Measurements from ENCODE around the gene PTPRCAP. TPM values are rescaled to one million over a fixed set of nuclear protein-coding genes. Genes with fewer than 3 reads are reported as not detected.

PTPRCAP gene
- polyA plus RNA-seq, 1 donor from 2014 or later = 3.4 TPM

DNA sequence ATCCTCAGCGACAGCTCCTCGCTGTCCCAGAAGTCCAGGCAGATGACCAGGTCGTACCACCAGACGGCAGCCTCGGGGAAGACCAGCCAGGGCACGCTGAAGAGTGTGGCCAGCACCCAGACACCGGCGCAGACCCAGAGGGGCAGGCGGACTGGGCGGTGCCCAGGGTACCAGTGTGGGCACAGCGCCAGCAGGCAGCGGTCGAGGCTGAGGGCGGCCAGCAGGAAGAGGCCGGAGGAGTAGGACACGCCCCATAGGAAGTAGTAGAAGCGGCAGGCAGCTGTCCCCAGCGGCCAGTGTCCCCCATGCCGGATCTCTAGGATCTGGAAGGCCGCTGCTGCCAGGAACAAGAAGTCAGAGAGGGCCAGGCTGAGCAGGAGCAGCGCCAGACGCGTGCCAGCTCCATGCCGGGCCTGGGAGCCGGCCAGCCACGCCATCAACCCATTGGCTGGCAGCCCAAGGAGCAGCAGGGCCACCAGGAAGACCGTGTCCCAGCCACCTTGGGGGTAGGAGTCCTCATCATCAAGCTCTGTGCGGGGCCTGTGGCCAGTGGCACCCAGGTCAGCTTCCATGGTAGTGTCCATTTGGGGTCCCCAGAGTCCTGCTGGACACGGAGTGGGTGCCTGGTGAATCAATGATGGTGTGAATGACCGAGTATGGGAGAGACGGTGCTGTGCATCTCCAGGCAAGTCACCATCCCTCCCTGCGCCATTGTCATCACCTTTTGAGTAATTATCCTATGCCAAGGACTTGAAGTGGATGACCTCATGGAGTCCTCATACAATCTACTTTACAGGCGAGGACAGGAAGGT lies 14.9 kb upstream of the PTPRCAP start, which contains the start of gene GPR152:
Gene GPR152, minus strand, starts transcription at position 589 of the 812 bp plus-strand sequence. Its CDS starts 5 bp downstream, at position 584.
- Histone ChIP-seq H3K4me2 (ENCODE audit: low read length) (no peak within 1 kb of the TSS), H3K79me2 (replicated peaks; ENCODE audit: insufficient read depth, low read length) (no peaks in the 10 kb centered on the region), H3K9me3 (ENCODE audit: low read length) (no peaks in the 10 kb centered on the region), H4K20me1 (ENCODE audit: insufficient read depth) (no peaks in the 10 kb centered on the region), H3K27ac (ENCODE audit: low read length) (no peak within 1 kb of the TSS), H2AFZ (ENCODE audit: low read depth, low read length) (no peak within 1 kb of the TSS), H3K9me2 (ENCODE audit: insufficient read depth, low read length) (no peaks in the 10 kb centered on the region), H3F3A (ENCODE audit: insufficient read depth, low read length, poor library complexity, severe bottlenecking) (no peaks in the 10 kb centered on the region), H3K36me3 (ENCODE audit: insufficient read depth, low read length) (no peaks in the 10 kb centered on the region), H3K27me3 (ENCODE audit: insufficient read depth, low read depth, low read length) (no peaks in the 10 kb centered on the region), H3K4me3 (ENCODE audit: low read length) (no peak within 1 kb of the TSS), H3K9ac (ENCODE audit: low read length) (no peak within 1 kb of the TSS)
- no peak for TF ChIP-seq POLR2AphosphoS5 (IDR thresholded peaks at IDR 0.05)
- no peak for TF ChIP-seq EZH2 (IDR thresholded peaks at IDR 0.05; ENCODE audit: borderline replicate concordance, insufficient read depth, low read length, poor library complexity, severe bottlenecking)

GRCh38 chr11:67451658-67451976 lies 14.1 kb upstream of the PTPRCAP start:
- H3K4me2 ChIP-seq (ENCODE audit: low read length) = no peak overlapping the region
- no peaks in the 10 kb centered on the region for H3K9me3 ChIP-seq (ENCODE audit: low read length)
- no peaks in the 10 kb centered on the region for H3K9me2 ChIP-seq (ENCODE audit: insufficient read depth, low read length)
- no peak for TF ChIP-seq TAF1 (IDR thresholded peaks at IDR 0.05; ENCODE audit: low read depth)
- no peak for TF ChIP-seq EP300 (conservative IDR thresholded peaks at IDR 0.05; ENCODE audit: poor library complexity, severe bottlenecking)
- TF ChIP-seq, protein P1, sequence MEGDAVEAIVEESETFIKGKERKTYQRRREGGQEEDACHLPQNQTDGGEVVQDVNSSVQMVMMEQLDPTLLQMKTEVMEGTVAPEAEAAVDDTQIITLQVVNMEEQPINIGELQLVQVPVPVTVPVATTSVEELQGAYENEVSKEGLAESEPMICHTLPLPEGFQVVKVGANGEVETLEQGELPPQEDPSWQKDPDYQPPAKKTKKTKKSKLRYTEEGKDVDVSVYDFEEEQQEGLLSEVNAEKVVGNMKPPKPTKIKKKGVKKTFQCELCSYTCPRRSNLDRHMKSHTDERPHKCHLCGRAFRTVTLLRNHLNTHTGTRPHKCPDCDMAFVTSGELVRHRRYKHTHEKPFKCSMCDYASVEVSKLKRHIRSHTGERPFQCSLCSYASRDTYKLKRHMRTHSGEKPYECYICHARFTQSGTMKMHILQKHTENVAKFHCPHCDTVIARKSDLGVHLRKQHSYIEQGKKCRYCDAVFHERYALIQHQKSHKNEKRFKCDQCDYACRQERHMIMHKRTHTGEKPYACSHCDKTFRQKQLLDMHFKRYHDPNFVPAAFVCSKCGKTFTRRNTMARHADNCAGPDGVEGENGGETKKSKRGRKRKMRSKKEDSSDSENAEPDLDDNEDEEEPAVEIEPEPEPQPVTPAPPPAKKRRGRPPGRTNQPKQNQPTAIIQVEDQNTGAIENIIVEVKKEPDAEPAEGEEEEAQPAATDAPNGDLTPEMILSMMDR (IDR thresholded peaks at IDR 0.05; ENCODE audit: poor library complexity, severe bottlenecking) = no peak
- no peak for TF ChIP-seq MXI1 (conservative IDR thresholded peaks at IDR 0.05; ENCODE audit: poor library complexity, severe bottlenecking)
- TF ChIP-seq SMC3 (conservative IDR thresholded peaks at IDR 0.05; ENCODE audit: poor library complexity) = no peak
- TF ChIP-seq REST (IDR thresholded peaks at IDR 0.05; ENCODE audit: borderline replicate concordance) = no peak
- TF ChIP-seq RAD21 (conservative IDR thresholded peaks at IDR 0.05) = no peak
- no peak for TF ChIP-seq EZH2 (IDR thresholded peaks at IDR 0.05; ENCODE audit: borderline replicate concordance, insufficient read depth, low read length, poor library complexity, severe bottlenecking)
- TF ChIP-seq POLR2AphosphoS5 (IDR thresholded peaks at IDR 0.05) = no peak
- no peaks in the 10 kb centered on the region for H3K79me2 ChIP-seq (replicated peaks; ENCODE audit: insufficient read depth, low read length)
- H2AFZ ChIP-seq (ENCODE audit: low read depth, low read length) = no peak overlapping the region
- H3F3A ChIP-seq (ENCODE audit: insufficient read depth, low read length, poor library complexity, severe bottlenecking) = no peaks in the 10 kb centered on the region
- no peak overlapping the region for H3K27ac ChIP-seq (ENCODE audit: low read length)
- H3K27me3 ChIP-seq (ENCODE audit: insufficient read depth, low read depth, low read length) = no peaks in the 10 kb centered on the region
- H4K20me1 ChIP-seq (ENCODE audit: insufficient read depth) = no peaks in the 10 kb centered on the region
- no peak overlapping the region for H3K9ac ChIP-seq (ENCODE audit: low read length)
- H3K36me3 ChIP-seq (ENCODE audit: insufficient read depth, low read length) = no peaks in the 10 kb centered on the region
- no peak overlapping the region for H3K4me3 ChIP-seq (ENCODE audit: low read length)

All from neural cell (in vitro differentiated cells).